DLD1 (cell line): ENCODE measurements around the gene TRNT1.

ENCODE experiments used
- in situ Hi-C: cut with HindIII; loops from 2 replicates; pipeline ENCODE4 v1.10.0; 2017; ENCODE audit warnings: low sequenced_read_pairs

The TRNT1 gene

GRCh38 chr3:3177861-3178497 lies 51.2 kb downstream of the TRNT1 start:
- in situ Hi-C loops = no loop called here

- in situ Hi-C loops = no loop called here
These were observed 52.0 kb downstream of the TRNT1 start for GRCh38 chr3:3178498-3179328.

GRCh38 chr3:3179407-3180094 lies 52.8 kb downstream of the TRNT1 start, which contains the start of gene CRBN:
TSS of gene CRBN (minus strand) at chr3:3179691. CDS start at chr3:3179687, 4 bp downstream.
- in situ Hi-C loops = no loop called here

- in situ Hi-C loops = no loop called here
These were observed 53.7 kb downstream of the TRNT1 start for GRCh38 chr3:3180456-3180855.

- in situ Hi-C loops = no loop called here
These were observed 58.1 kb downstream of the TRNT1 start for GRCh38 chr3:3184876-3185275.

GRCh38 chr3:3189102-3189727 lies 62.5 kb downstream of the TRNT1 start:
- in situ Hi-C loops = no loop called here

GRCh38 chr3:3189961-3190360 lies 63.2 kb downstream of the TRNT1 start:
- in situ Hi-C loops = no loop called here

GRCh38 chr3:3191675-3192285 lies 65.0 kb downstream of the TRNT1 start:
- in situ Hi-C loops = no loop called here

- in situ Hi-C loops = no loop called here
These were observed 65.5 kb downstream of the TRNT1 start for GRCh38 chr3:3192286-3192675.

GRCh38 chr3:3194861-3195260 lies 68.1 kb downstream of the TRNT1 start:
- in situ Hi-C loops = no loop called here

- in situ Hi-C loops = no loop called here
These were observed 69.6 kb downstream of the TRNT1 start for GRCh38 chr3:3196148-3196861.
